Kidney (tissue), 14 donors: Measurements from ENCODE around the gene FAM83C. TPM values are rescaled to one million over a fixed set of nuclear protein-coding genes. Genes with fewer than 3 reads are reported as not detected.

ENCODE experiments used
- DNase-seq, 5 donors: peaks; one replicate each; pipeline ENCODE4 v3.0.0-alpha.2; 2013 to 2020
- FAIRE-seq: peaks from 2 replicates; lab custom pipeline; 2012; peaks lifted over from hg19 to GRCh38; lab: Jason Lieb, UNC
- H3K27ac ChIP-seq, 2 donors: one replicate each; pipeline ENCODE4 v1.7.0; 2013; ENCODE audit warnings: low read depth in 2 of 2, low read length in 2 of 2, inconsistent platforms in 1 of 2
- H3K27me3 ChIP-seq: one replicate; pipeline ENCODE4 v1.7.1; 2013; ENCODE audit warnings: low read length, inconsistent platforms; ENCODE audit not compliant: control insufficient read depth, insufficient read depth
- H3K36me3 ChIP-seq, 3 donors: one replicate each; pipeline versions ENCODE4 v1.7.0 to v1.7.1; 2013; ENCODE audit warnings: low read length in 3 of 3, control low read depth in 1 of 3, inconsistent platforms in 1 of 3; ENCODE audit not compliant: insufficient read depth in 3 of 3, control insufficient read depth in 2 of 3
- H3K4me1 ChIP-seq, 3 donors: one replicate each; pipeline versions ENCODE4 v1.7.0 to v1.7.1; 2013; ENCODE audit warnings: low read length in 3 of 3, inconsistent platforms in 1 of 3, low read depth in 1 of 3; ENCODE audit not compliant: control insufficient read depth in 2 of 3, insufficient read depth in 2 of 3
- H3K4me3 ChIP-seq, 3 donors: one replicate each; pipeline versions ENCODE4 v1.7.0 to v1.8.1; 2013; ENCODE audit warnings: low read length in 3 of 3, control low read depth in 1 of 3, inconsistent platforms in 1 of 3
- H3K9ac ChIP-seq, 3 donors: one replicate each; pipeline versions ENCODE4 v1.7.0 to v1.7.1; 2013; ENCODE audit warnings: low read length in 3 of 3, control low read depth in 1 of 3, inconsistent platforms in 1 of 3
- H3K9me3 ChIP-seq, 3 donors: one replicate each; pipeline versions ENCODE4 v1.7.0 to v1.7.1; 2013; ENCODE audit warnings: low read length in 3 of 3, control low read depth in 1 of 3, inconsistent platforms in 1 of 3; ENCODE audit not compliant: control insufficient read depth in 2 of 3, insufficient read depth in 1 of 3
- intact Hi-C: fragments of 100-400 bp; cut with DNase I; formaldehyde crosslinking; loops from one replicate; pipeline ENCODE4 v1.11.1; 2022
- polyA plus RNA-seq: library from polyadenylated mRNA; stranded (reverse); fragments of 350-450 nt; fragmentation: Illumina TruSeq; extraction: RNeasy Lipid Tissue Mini Kit (QIAGEN cat#74804); gene quantifications from one replicate; pipeline ENCODE4 v1.2.3, GENCODE V29; 2014; ENCODE audit warnings: low read depth, low replicate concordance; ENCODE audit not compliant: insufficient read depth
- total RNA-seq: library from RNA; stranded (reverse); fragmentation: NEBNext Ultra II Directional; extraction: Animal tissue kit (Norgen Biotek cat#: 25700); gene quantifications from one replicate; pipeline ENCODE4 v1.2.1, GENCODE V29; 2021
- TF ChIP-seq, protein P1 (sequence below): IDR thresholded peaks from 3 replicates; pipeline ENCODE4 v1.5.1; 2012; ENCODE audit warnings: mild to moderate bottlenecking, moderate library complexity, borderline replicate concordance; ENCODE audit not compliant: insufficient read depth; ENCODE audit errors: extremely low read depth
- donor health status: control.
- donor health status: control.
- donor health status: control.
- donor health status: control.
- donor health status: control.
- donor health status: DM: yes; HTN: yes; CAD: no.
- donor health status: Normal renal cell carcinoma (clear cell type).

FAM83C gene
- total and polyA plus RNA-seq, 2 donors from 2014 or later, result not detected

DNA sequence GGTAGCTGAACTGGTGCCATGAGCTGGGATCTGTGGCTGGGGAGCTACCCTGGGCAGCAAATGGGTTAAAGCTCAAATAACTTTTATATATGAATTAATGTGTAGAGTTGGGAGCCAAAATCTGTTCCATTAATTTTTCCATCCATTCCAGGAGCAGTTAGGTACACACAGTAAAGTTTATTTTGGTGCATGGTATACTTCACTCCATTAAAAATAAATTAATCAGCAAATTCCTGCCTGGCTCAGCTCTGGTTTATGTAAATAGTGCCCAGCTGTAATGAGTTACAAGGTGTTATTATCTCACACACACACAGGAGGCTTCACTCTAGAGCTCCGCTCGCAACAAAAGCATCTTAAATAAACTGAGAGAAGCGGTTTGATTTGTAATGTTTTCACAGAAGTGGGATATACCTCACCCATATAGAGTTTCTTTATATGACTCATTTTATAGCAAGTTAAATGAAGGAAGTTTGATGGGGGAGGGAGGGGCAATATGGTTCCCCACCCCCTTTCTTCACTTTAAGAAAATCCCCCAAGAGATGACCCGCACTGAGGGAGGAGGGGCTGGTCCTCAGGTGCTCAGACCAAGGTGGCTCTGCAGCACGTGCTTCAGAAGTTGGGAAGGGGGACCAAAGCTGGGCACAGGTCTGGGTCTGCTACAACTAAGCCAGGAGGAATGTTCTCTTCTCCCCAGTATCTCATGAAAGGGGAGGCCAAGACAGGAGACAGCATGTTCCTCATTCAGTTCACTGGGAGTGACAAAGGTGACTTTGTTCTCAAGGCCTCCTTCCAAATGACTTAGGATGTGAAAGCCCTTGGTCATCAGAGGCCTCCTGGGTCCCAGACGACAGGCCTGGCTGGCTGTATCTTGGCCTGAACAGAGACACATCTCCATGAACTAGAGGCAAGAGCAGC is 10.5 kb upstream of the FAM83C start:
- Histone ChIP-seq H3K9me3 (no peaks in the 10 kb centered on the region), H3K27ac (no peak overlapping the region), H3K4me1 (peaks cover 0 to 7% (median 3%) of the 10 kb centered on the region in 3 donors), H3K4me3 (no peak overlapping the region), H3K27me3 (no peaks in the 10 kb centered on the region), H3K9ac (no peak overlapping the region), H3K36me3 (peaks cover 0 to 6% (median 0%) of the 10 kb centered on the region in 3 donors)
- intact Hi-C loops, result loop anchor here (5.0 kb wide), 1 partner anchor 140 kb away; no protein-coding TSS in a partner anchor
- TF ChIP-seq, protein P1, sequence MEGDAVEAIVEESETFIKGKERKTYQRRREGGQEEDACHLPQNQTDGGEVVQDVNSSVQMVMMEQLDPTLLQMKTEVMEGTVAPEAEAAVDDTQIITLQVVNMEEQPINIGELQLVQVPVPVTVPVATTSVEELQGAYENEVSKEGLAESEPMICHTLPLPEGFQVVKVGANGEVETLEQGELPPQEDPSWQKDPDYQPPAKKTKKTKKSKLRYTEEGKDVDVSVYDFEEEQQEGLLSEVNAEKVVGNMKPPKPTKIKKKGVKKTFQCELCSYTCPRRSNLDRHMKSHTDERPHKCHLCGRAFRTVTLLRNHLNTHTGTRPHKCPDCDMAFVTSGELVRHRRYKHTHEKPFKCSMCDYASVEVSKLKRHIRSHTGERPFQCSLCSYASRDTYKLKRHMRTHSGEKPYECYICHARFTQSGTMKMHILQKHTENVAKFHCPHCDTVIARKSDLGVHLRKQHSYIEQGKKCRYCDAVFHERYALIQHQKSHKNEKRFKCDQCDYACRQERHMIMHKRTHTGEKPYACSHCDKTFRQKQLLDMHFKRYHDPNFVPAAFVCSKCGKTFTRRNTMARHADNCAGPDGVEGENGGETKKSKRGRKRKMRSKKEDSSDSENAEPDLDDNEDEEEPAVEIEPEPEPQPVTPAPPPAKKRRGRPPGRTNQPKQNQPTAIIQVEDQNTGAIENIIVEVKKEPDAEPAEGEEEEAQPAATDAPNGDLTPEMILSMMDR, result no peak
- no peak for DNase-seq
- FAIRE-seq, result no peak

DNA sequence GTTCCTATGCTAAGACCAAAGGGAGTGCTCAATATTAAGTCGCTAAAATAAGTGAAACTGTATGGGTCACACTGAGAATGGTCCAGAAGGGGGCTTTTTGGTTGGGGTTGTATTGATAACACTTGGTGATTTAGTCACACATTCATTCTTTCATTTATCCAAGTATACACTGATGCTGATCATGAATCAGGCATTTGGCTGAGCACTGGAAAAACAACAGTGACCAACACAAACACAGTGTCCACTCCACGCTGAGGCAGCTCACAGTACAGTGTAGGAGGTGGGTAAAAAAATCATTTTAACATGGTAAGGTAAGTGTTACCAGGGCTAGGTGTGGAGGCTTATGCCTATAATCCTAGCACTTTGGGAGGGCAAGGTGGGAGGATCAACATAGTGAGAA is 9.2 kb upstream of the FAM83C start:
- H3K9ac ChIP-seq, result no peak overlapping the region
- intact Hi-C loops, result loop anchor here (5.0 kb wide), 1 partner anchor 141 kb away; no protein-coding TSS in a partner anchor
- FAIRE-seq (no peak), DNase-seq (no peak)
- peaks cover 0 to 2% (median 0%) of the 10 kb centered on the region in 3 donors for H3K4me1 ChIP-seq
- H3K9me3 ChIP-seq, result no peaks in the 10 kb centered on the region
- no peaks in the 10 kb centered on the region for H3K27me3 ChIP-seq
- H3K4me3 ChIP-seq, result no peak overlapping the region
- H3K27ac ChIP-seq, result no peak overlapping the region
- peaks cover 0 to 6% (median 0%) of the 10 kb centered on the region in 3 donors for H3K36me3 ChIP-seq
- TF ChIP-seq, protein P1, result no peak

- H3K4me1 ChIP-seq, result peaks cover 0 to 2% (median 0%) of the 10 kb centered on the region in 3 donors
- H3K9me3 ChIP-seq, result no peaks in the 10 kb centered on the region
- FAIRE-seq (no peak), DNase-seq (no peak)
- H3K36me3 ChIP-seq, result peaks cover 0 to 2% (median 0%) of the 10 kb centered on the region in 3 donors
- TF ChIP-seq, protein P1, result no peak
- H3K9ac ChIP-seq, result no peak overlapping the region
- H3K27me3 ChIP-seq, result no peaks in the 10 kb centered on the region
- intact Hi-C loops, result loop anchor here (5.0 kb wide), 1 partner anchor 142 kb away; no protein-coding TSS in a partner anchor
- H3K4me3 ChIP-seq, result no peak overlapping the region
- H3K27ac ChIP-seq, result no peak overlapping the region
Observed at GRCh38 chr20:35300469-35301262, 8.4 kb upstream of the FAM83C start.
